ENCODE data around the gene THOC6. TPM values are rescaled to one million over a fixed set of nuclear protein-coding genes. Genes with fewer than 3 reads are reported as not detected.
A peak's percentile ranks its signal among the peaks of the same experiment; 100 is the strongest.

Gene THOC6
- total RNA-seq, 5 donors from 2014 or later (not counting 1 experiment from before 2014, with no cell fraction given) = 23.7 to 32.8 (median 31.7) TPM

- Histone ChIP-seq H3K9me3 (no peaks in the 10 kb centered on the region), H3K4me3 (ENCODE audit: control insufficient read depth in 1 of 2, extremely low read depth in 1 of 2, low read length in 1 of 2) (no peak overlapping the region), H3K27ac (ENCODE audit: low read length) (no peak overlapping the region), H3K27me3 (replicated peaks in 1 of 2; ENCODE audit: control insufficient read depth in 2 of 2, extremely low read depth in 1 of 2, insufficient read depth in 2 of 2, low read length in 1 of 2) (peaks cover 3 to 74% of the 10 kb centered on the region in 2 experiments), H3K4me1 (ENCODE audit: control insufficient read depth in 1 of 2, extremely low read depth in 1 of 2, insufficient read depth in 2 of 2, low read length in 2 of 2) (peaks cover 0 to 36% of the 10 kb centered on the region in 2 experiments), H3K36me3 (ENCODE audit: control insufficient read depth in 2 of 2, extremely low read depth in 1 of 2, insufficient read depth in 1 of 2, low read length in 1 of 2) (no peaks in the 10 kb centered on the region)
- H3K36me3 Mint-ChIP-seq = no peaks in the 10 kb centered on the region
- peak overlapping the region; percentile 36 to 77 (median 56) for H3K4me3 Mint-ChIP-seq
- WGBS (ENCODE audit: insufficient coverage) = 4% methylated on average over 49 of the region's 54 CpGs
- no peak overlapping the region for H3K27ac Mint-ChIP-seq
- peaks cover 18 to 38% of the 10 kb centered on the region in 2 donors for H3K27me3 Mint-ChIP-seq
- ChIA-PET CTCF (no interaction called here), POLR2A (no interaction called here)
- DNase-seq (peak in 1 of 35 experiments; percentile 32), ATAC-seq (replicated peaks in 1 of 4) (peak; percentile 39 to 58 (median 44))
- peaks cover 15 to 35% (median 28%) of the 10 kb centered on the region in 3 donors for H3K4me1 Mint-ChIP-seq
- no peaks in the 10 kb centered on the region for H3K9me3 Mint-ChIP-seq
Measured at GRCh38 chr16:3046641-3047386, 23.0 kb downstream of the THOC6 start.

DNA sequence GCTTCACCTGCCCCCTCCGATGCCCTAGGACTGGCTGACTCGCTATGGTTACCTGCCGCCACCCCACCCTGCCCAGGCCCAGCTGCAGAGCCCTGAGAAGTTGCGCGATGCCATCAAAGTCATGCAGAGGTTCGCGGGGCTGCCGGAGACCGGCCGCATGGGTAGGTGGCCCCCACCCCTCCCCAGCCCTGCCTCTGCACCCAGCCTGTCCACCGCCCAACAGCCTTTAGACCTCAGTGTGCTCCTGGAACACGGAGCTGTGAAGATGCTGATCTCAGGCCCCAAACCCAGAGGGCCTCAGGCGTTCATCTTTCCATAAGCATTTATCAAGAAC, 23.5 kb downstream of the THOC6 start:
- 35% methylated on average over 12 of the region's 13 CpGs for WGBS (ENCODE audit: insufficient coverage)
- DNase-seq = no peak
- Histone ChIP-seq H3K9me3 (no peaks in the 10 kb centered on the region), H3K27me3 (replicated peaks in 1 of 2; ENCODE audit: control insufficient read depth in 2 of 2, extremely low read depth in 1 of 2, insufficient read depth in 2 of 2, low read length in 1 of 2) (peaks cover 3 to 68% of the 10 kb centered on the region in 2 experiments), H3K36me3 (ENCODE audit: control insufficient read depth in 2 of 2, extremely low read depth in 1 of 2, insufficient read depth in 1 of 2, low read length in 1 of 2) (no peaks in the 10 kb centered on the region), H3K27ac (ENCODE audit: low read length) (no peak overlapping the region), H3K4me3 (ENCODE audit: control insufficient read depth in 1 of 2, extremely low read depth in 1 of 2, low read length in 1 of 2) (no peak overlapping the region), H3K4me1 (ENCODE audit: control insufficient read depth in 1 of 2, extremely low read depth in 1 of 2, insufficient read depth in 2 of 2, low read length in 2 of 2) (peaks cover 0 to 36% of the 10 kb centered on the region in 2 experiments)
- no peak for ATAC-seq (replicated peaks in 1 of 4)
- H3K9me3 Mint-ChIP-seq = no peaks in the 10 kb centered on the region
- no peaks in the 10 kb centered on the region for H3K36me3 Mint-ChIP-seq
- ChIA-PET POLR2A (no interaction called here), CTCF (interaction anchor here in 1 of 2 donors (0.6 kb wide), 1 partner anchor 46 kb away, joined by 4 read pairs; no protein-coding TSS in a partner anchor)
- H3K27me3 Mint-ChIP-seq = peaks cover 18 to 37% of the 10 kb centered on the region in 2 donors
- peak overlapping the region; percentile 36 to 77 (median 56) for H3K4me3 Mint-ChIP-seq
- H3K4me1 Mint-ChIP-seq = peaks cover 18 to 38% (median 33%) of the 10 kb centered on the region in 3 donors
- H3K27ac Mint-ChIP-seq = no peak overlapping the region

DNA sequence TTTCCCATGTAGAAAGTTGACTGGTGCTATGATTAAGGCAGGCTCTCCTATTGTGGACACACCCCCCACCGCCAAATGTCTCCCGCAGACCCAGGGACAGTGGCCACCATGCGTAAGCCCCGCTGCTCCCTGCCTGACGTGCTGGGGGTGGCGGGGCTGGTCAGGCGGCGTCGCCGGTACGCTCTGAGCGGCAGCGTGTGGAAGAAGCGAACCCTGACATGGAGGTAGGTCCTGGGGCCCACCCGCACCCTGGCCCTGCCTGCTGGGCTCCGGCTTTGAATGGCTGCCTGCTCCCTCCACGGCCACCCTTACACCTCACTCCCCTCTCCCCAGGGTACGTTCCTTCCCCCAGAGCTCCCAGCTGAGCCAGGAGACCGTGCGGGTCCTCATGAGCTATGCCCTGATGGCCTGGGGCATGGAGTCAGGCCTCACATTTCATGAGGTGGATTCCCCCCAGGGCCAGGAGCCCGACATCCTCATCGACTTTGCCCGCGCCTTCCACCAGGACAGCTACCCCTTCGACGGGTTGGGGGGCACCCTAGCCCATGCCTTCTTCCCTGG, 26.2 kb downstream of the THOC6 start:
- H3K27me3 ChIP-seq (replicated peaks in 1 of 2; ENCODE audit: control insufficient read depth in 2 of 2, extremely low read depth in 1 of 2, insufficient read depth in 2 of 2, low read length in 1 of 2) = peaks cover 0 to 42% of the 10 kb centered on the region in 2 experiments
- Mint-ChIP-seq H3K27me3 (peaks cover 4 to 11% of the 10 kb centered on the region in 2 donors), H3K4me3 (no peak overlapping the region), H3K9me3 (no peaks in the 10 kb centered on the region), H3K4me1 (peaks cover 26 to 44% (median 40%) of the 10 kb centered on the region in 3 donors), H3K36me3 (peaks cover 10% of the 10 kb centered on the region), H3K27ac (no peak overlapping the region)
- H3K36me3 ChIP-seq (ENCODE audit: control insufficient read depth in 2 of 2, extremely low read depth in 1 of 2, insufficient read depth in 1 of 2, low read length in 1 of 2) = peaks cover 0 to 3% of the 10 kb centered on the region in 2 donors
- 91% methylated on average over 24 of the region's 26 CpGs for WGBS (ENCODE audit: insufficient coverage)
- no peaks in the 10 kb centered on the region for H3K9me3 ChIP-seq
- POLR2A ChIA-PET = interaction anchor here in 1 of 2 donors (0.6 kb wide), 1 partner anchor 21 kb away, joined by 3 read pairs; no protein-coding TSS in a partner anchor
- no peak overlapping the region for H3K27ac ChIP-seq (ENCODE audit: low read length)
- CTCF ChIA-PET = interaction anchor here in 1 of 2 donors (0.5 kb wide), 1 partner anchor 22 kb away, joined by 4 read pairs; no protein-coding TSS in a partner anchor
- H3K4me1 ChIP-seq (ENCODE audit: control insufficient read depth in 1 of 2, extremely low read depth in 1 of 2, insufficient read depth in 2 of 2, low read length in 2 of 2) = peaks cover 3 to 41% of the 10 kb centered on the region in 2 experiments
- no peak for ATAC-seq (replicated peaks in 1 of 4)
- DNase-seq = no peak
- no peak overlapping the region for H3K4me3 ChIP-seq (ENCODE audit: control insufficient read depth in 1 of 2, extremely low read depth in 1 of 2, low read length in 1 of 2)

GRCh38 chr16:3050487-3050886, 26.7 kb downstream of the THOC6 start:
- no peak overlapping the region for H3K4me3 Mint-ChIP-seq
- ChIA-PET POLR2A (no interaction called here), CTCF (interaction anchor here in 1 of 2 donors (0.6 to 1.6 kb wide), 2 partner anchors 67 to 79 kb away, joined by 4 read pairs; no protein-coding TSS in a partner anchor)
- Histone ChIP-seq H3K36me3 (ENCODE audit: control insufficient read depth in 2 of 2, extremely low read depth in 1 of 2, insufficient read depth in 1 of 2, low read length in 1 of 2) (peaks cover 2 to 4% of the 10 kb centered on the region in 2 donors), H3K27me3 (replicated peaks in 1 of 2; ENCODE audit: control insufficient read depth in 2 of 2, extremely low read depth in 1 of 2, insufficient read depth in 2 of 2, low read length in 1 of 2) (peaks cover 0 to 37% of the 10 kb centered on the region in 2 experiments), H3K27ac (ENCODE audit: low read length) (no peak overlapping the region), H3K4me3 (ENCODE audit: control insufficient read depth in 1 of 2, extremely low read depth in 1 of 2, low read length in 1 of 2) (no peak overlapping the region), H3K9me3 (no peaks in the 10 kb centered on the region), H3K4me1 (ENCODE audit: control insufficient read depth in 1 of 2, extremely low read depth in 1 of 2, insufficient read depth in 2 of 2, low read length in 2 of 2) (peaks cover 7 to 41% of the 10 kb centered on the region in 2 experiments)
- no peak overlapping the region for H3K27ac Mint-ChIP-seq
- no peak for ATAC-seq (replicated peaks in 1 of 4)
- peaks cover 0 to 7% of the 10 kb centered on the region in 2 donors for H3K27me3 Mint-ChIP-seq
- H3K9me3 Mint-ChIP-seq = no peaks in the 10 kb centered on the region
- WGBS (ENCODE audit: insufficient coverage) = no CpG with 5 or more reads among the region's 5 CpGs
- peaks cover 13% of the 10 kb centered on the region for H3K36me3 Mint-ChIP-seq
- DNase-seq = no peak
- peaks cover 26 to 44% (median 40%) of the 10 kb centered on the region in 3 donors for H3K4me1 Mint-ChIP-seq

GRCh38 chr16:3051009-3051408, 27.2 kb downstream of the THOC6 start:
- H3K4me3 Mint-ChIP-seq = no peak overlapping the region

DNA sequence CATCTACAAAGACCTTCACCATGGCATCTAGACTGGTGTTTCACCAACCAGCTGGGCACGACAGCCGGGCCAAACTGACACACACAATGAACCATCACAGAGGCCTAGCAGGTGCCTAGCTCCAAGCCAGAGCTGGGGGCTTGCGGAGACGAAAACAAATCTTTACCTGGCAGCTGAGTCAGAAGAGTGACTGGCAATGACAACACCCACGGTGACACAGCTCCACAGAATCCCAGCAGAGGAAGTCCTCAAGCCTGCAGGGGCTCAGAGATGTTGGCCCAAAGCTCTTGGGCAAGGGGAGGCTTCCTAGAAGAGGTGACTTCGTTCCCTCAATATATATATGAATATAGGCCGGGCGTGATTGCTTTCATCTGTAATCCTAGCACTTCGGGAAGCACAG, 27.7 kb downstream of the THOC6 start:
- Histone ChIP-seq H3K9me3 (no peaks in the 10 kb centered on the region), H3K4me3 (ENCODE audit: control insufficient read depth in 1 of 2, extremely low read depth in 1 of 2, low read length in 1 of 2) (no peak overlapping the region), H3K27ac (ENCODE audit: low read length) (no peak overlapping the region), H3K4me1 (ENCODE audit: control insufficient read depth in 1 of 2, extremely low read depth in 1 of 2, insufficient read depth in 2 of 2, low read length in 2 of 2) (peaks cover 8 to 40% of the 10 kb centered on the region in 2 experiments), H3K36me3 (ENCODE audit: control insufficient read depth in 2 of 2, extremely low read depth in 1 of 2, insufficient read depth in 1 of 2, low read length in 1 of 2) (peaks cover 2 to 7% of the 10 kb centered on the region in 2 donors), H3K27me3 (replicated peaks in 1 of 2; ENCODE audit: control insufficient read depth in 2 of 2, extremely low read depth in 1 of 2, insufficient read depth in 2 of 2, low read length in 1 of 2) (peaks cover 0 to 27% of the 10 kb centered on the region in 2 experiments)
- DNase-seq = no peak
- ChIA-PET POLR2A (interaction anchor here (0.6 to 0.7 kb wide), 2 partner anchors 32 to 83 kb away, joined by 3 read pairs; partner anchors contain the start of gene ZNF213 (in 1 of the 2)), CTCF (interaction anchor here in 1 of 2 donors (0.6 to 1.6 kb wide), 2 partner anchors 50 to 78 kb away, joined by 3 to 4 read pairs; no protein-coding TSS in a partner anchor)
- Mint-ChIP-seq H3K36me3 (peaks cover 13% of the 10 kb centered on the region), H3K9me3 (no peaks in the 10 kb centered on the region), H3K27ac (peak overlapping the region in 1 of 2 donors; percentile 9), H3K27me3 (peaks cover 0 to 6% of the 10 kb centered on the region in 2 donors), H3K4me3 (no peak overlapping the region), H3K4me1 (peaks cover 29 to 50% (median 45%) of the 10 kb centered on the region in 3 donors)
- no peak for ATAC-seq (replicated peaks in 1 of 4)
- WGBS (ENCODE audit: insufficient coverage) = 100% methylated on average over 4 of the region's 9 CpGs

More at GRCh38 chr16:3051009-3051408, 27.2 kb downstream of the THOC6 start:
- WGBS (ENCODE audit: insufficient coverage) = 25% methylated on average over 1 of the region's 4 CpGs
- Mint-ChIP-seq H3K9me3 (no peaks in the 10 kb centered on the region), H3K27ac (peak overlapping the region; percentile 9 to 55), H3K4me1 (peaks cover 29 to 47% (median 44%) of the 10 kb centered on the region in 3 donors), H3K36me3 (peaks cover 13% of the 10 kb centered on the region), H3K27me3 (peaks cover 0 to 6% of the 10 kb centered on the region in 2 donors)
- peaks cover 2 to 7% of the 10 kb centered on the region in 2 donors for H3K36me3 ChIP-seq (ENCODE audit: control insufficient read depth in 2 of 2, extremely low read depth in 1 of 2, insufficient read depth in 1 of 2, low read length in 1 of 2)
- ChIA-PET CTCF (interaction anchor here in 1 of 2 donors (0.6 to 1.6 kb wide), 2 partner anchors 66 to 79 kb away, joined by 4 read pairs; no protein-coding TSS in a partner anchor), POLR2A (interaction anchor here in 1 of 2 donors (0.6 kb wide), 1 partner anchor 33 kb away, joined by 3 read pairs; no protein-coding TSS in a partner anchor)
- peaks cover 8 to 40% of the 10 kb centered on the region in 2 experiments for H3K4me1 ChIP-seq (ENCODE audit: control insufficient read depth in 1 of 2, extremely low read depth in 1 of 2, insufficient read depth in 2 of 2, low read length in 2 of 2)
- no peak overlapping the region for H3K27ac ChIP-seq (ENCODE audit: low read length)
- ATAC-seq (replicated peaks in 1 of 4) (no peak), DNase-seq (no peak)
- H3K27me3 ChIP-seq (replicated peaks in 1 of 2; ENCODE audit: control insufficient read depth in 2 of 2, extremely low read depth in 1 of 2, insufficient read depth in 2 of 2, low read length in 1 of 2) = peaks cover 0 to 32% of the 10 kb centered on the region in 2 experiments
- no peaks in the 10 kb centered on the region for H3K9me3 ChIP-seq
- no peak overlapping the region for H3K4me3 ChIP-seq (ENCODE audit: control insufficient read depth in 1 of 2, extremely low read depth in 1 of 2, low read length in 1 of 2)
